Mesenchymal stem cell (in vitro differentiated cells and primary cell): Measurements from ENCODE around the gene TMEM81.

ENCODE experiments used
- DNase-seq: peaks from one replicate; pipeline ENCODE4 v3.0.0-alpha.2; 2013
- H2AFZ ChIP-seq: one replicate; pipeline ENCODE4 v1.6.1; 2013; ENCODE audit warnings: low read depth, mild to moderate bottlenecking, control low read depth, inconsistent platforms, low read length, moderate library complexity
- H2AK5ac ChIP-seq: 2 replicates; pipeline ENCODE4 v1.6.1; 2013; ENCODE audit warnings: low read length, moderate library complexity, mild to moderate bottlenecking, inconsistent platforms; ENCODE audit not compliant: severe bottlenecking
- H2BK120ac ChIP-seq: one replicate; pipeline ENCODE4 v1.6.1; 2013; ENCODE audit warnings: low read depth, mild to moderate bottlenecking, inconsistent platforms, low read length, moderate library complexity
- H2BK12ac ChIP-seq, 2 experiments: one replicate each; pipeline ENCODE4 v1.6.1; 2013; ENCODE audit warnings: inconsistent platforms in 2 of 2, low read length in 2 of 2, mild to moderate bottlenecking in 2 of 2, moderate library complexity in 2 of 2, control low read depth in 1 of 2
- H2BK15ac ChIP-seq: one replicate; pipeline ENCODE4 v1.6.1; 2013; ENCODE audit warnings: mild to moderate bottlenecking, low read depth, inconsistent platforms; ENCODE audit not compliant: poor library complexity, severe bottlenecking
- H2BK5ac ChIP-seq: 2 replicates; pipeline ENCODE4 v1.6.1; 2013; ENCODE audit warnings: low read depth, mild to moderate bottlenecking, low read length, control low read depth, inconsistent platforms; ENCODE audit not compliant: poor library complexity, severe bottlenecking
- H3K14ac ChIP-seq, 2 experiments: one replicate each; pipeline ENCODE4 v1.6.1; 2013; ENCODE audit warnings: inconsistent platforms in 2 of 2, low read length in 2 of 2, control low read depth in 1 of 2, mild to moderate bottlenecking in 1 of 2, moderate library complexity in 1 of 2
- H3K18ac ChIP-seq, 2 experiments: one replicate each; pipeline ENCODE4 v1.6.1; 2013; ENCODE audit warnings: inconsistent platforms in 2 of 2, low read length in 2 of 2, control low read depth in 1 of 2, low read depth in 1 of 2, mild to moderate bottlenecking in 1 of 2
- H3K23ac ChIP-seq, 2 experiments: one replicate each; pipeline ENCODE4 v1.6.1; 2013; ENCODE audit warnings: inconsistent platforms in 2 of 2, low read length in 2 of 2, mild to moderate bottlenecking in 2 of 2, moderate library complexity in 2 of 2, control low read depth in 1 of 2
- H3K27ac ChIP-seq: 2 replicates; pipeline ENCODE4 v1.5.1; 2013; ENCODE audit warnings: mild to moderate bottlenecking, moderate library complexity, low read length, control low read depth, inconsistent platforms; ENCODE audit not compliant: poor library complexity, severe bottlenecking
- H3K27me3 ChIP-seq, 2 experiments: 2 replicates each; pipeline versions ENCODE4 v1.6.1 to v1.7.0; 2013; ENCODE audit warnings: low read length in 2 of 2, mild to moderate bottlenecking in 2 of 2, moderate library complexity in 2 of 2, control low read depth in 1 of 2, inconsistent platforms in 1 of 2; ENCODE audit not compliant: control insufficient read depth in 1 of 2, insufficient read depth in 1 of 2
- H3K36me3 ChIP-seq, 2 experiments: 2 replicates each; pipeline versions ENCODE4 v1.6.1 to v1.7.0; 2013; ENCODE audit warnings: low read length in 2 of 2, control low read depth in 1 of 2, inconsistent platforms in 1 of 2, low read depth in 1 of 2, mild to moderate bottlenecking in 1 of 2; ENCODE audit not compliant: insufficient read depth in 2 of 2, control insufficient read depth in 1 of 2
- H3K4ac ChIP-seq, 2 experiments: one replicate each; pipeline ENCODE4 v1.6.1; 2013; ENCODE audit warnings: inconsistent platforms in 2 of 2, low read length in 2 of 2, mild to moderate bottlenecking in 2 of 2, moderate library complexity in 2 of 2, control low read depth in 1 of 2, low read depth in 1 of 2
- H3K4me1 ChIP-seq: 2 replicates; pipeline ENCODE4 v1.6.1; 2013; ENCODE audit warnings: low read depth, low read length, control low read depth; ENCODE audit not compliant: control insufficient read depth, insufficient read depth
- H3K4me2 ChIP-seq: 2 replicates; pipeline ENCODE4 v1.6.1; 2013; ENCODE audit warnings: low read length, mild to moderate bottlenecking, inconsistent platforms; ENCODE audit not compliant: poor library complexity, severe bottlenecking
- H3K4me3 ChIP-seq, 2 experiments: 2 replicates each; pipeline versions ENCODE4 v1.5.1 to v1.7.0; 2013; ENCODE audit warnings: low read length in 2 of 2, mild to moderate bottlenecking in 2 of 2, control low read depth in 1 of 2, low read depth in 1 of 2; ENCODE audit not compliant: insufficient read depth in 1 of 2
- H3K79me1 ChIP-seq: replicated peaks from 2 replicates; pipeline ENCODE4 v1.6.1; 2013; ENCODE audit warnings: mild to moderate bottlenecking, control low read depth, low read length, inconsistent platforms; ENCODE audit not compliant: poor library complexity, severe bottlenecking
- H3K9ac ChIP-seq: 2 replicates; pipeline ENCODE4 v1.7.0; 2013; ENCODE audit warnings: mild to moderate bottlenecking, low read length, moderate library complexity
- H3K9me3 ChIP-seq: 2 replicates; pipeline ENCODE4 v1.7.0; 2013; ENCODE audit warnings: mild to moderate bottlenecking, low read length; ENCODE audit not compliant: control insufficient read depth
- H4K8ac ChIP-seq: one replicate; pipeline ENCODE4 v1.6.1; 2013; ENCODE audit warnings: inconsistent platforms, mild to moderate bottlenecking, low read length, moderate library complexity
- H4K91ac ChIP-seq: one replicate; pipeline ENCODE4 v1.6.1; 2013; ENCODE audit warnings: mild to moderate bottlenecking, low read length, inconsistent platforms
- WGBS: methylation state at CpG from one replicate; pipeline ENCODE4 v1.1.7; 2013; ENCODE audit warnings: mixed read lengths; 5-methylcytosine and 5-hydroxymethylcytosine counted together

The TMEM81 gene

GRCh38 chr1:205056188-205056611 is 28.1 kb downstream of the TMEM81 start:
- H2AFZ ChIP-seq, result no peak overlapping the region
- no peak overlapping the region for H3K18ac ChIP-seq
- WGBS, result 87% methylated on average over 13 of the region's 13 CpGs
- no peaks in the 10 kb centered on the region for H3K79me1 ChIP-seq
- H3K4me2 ChIP-seq, result no peak overlapping the region
- no peak overlapping the region for H2BK5ac ChIP-seq
- no peak overlapping the region for H3K27ac ChIP-seq
- no peaks in the 10 kb centered on the region for H3K36me3 ChIP-seq
- H2AK5ac ChIP-seq, result no peak overlapping the region
- H4K8ac ChIP-seq, result no peak overlapping the region
- DNase-seq, result no peak
- no peak overlapping the region for H3K9ac ChIP-seq
- H2BK12ac ChIP-seq, result no peak overlapping the region
- H3K9me3 ChIP-seq, result no peaks in the 10 kb centered on the region
- H3K4me1 ChIP-seq, result no peaks in the 10 kb centered on the region
- no peak overlapping the region for H3K23ac ChIP-seq
- no peak overlapping the region for H3K14ac ChIP-seq
- H3K27me3 ChIP-seq, result peaks cover 51 to 69% of the 10 kb centered on the region in 2 experiments
- H2BK120ac ChIP-seq, result no peak overlapping the region
- H2BK15ac ChIP-seq, result no peak overlapping the region
- no peak overlapping the region for H3K4ac ChIP-seq
- no peak overlapping the region for H4K91ac ChIP-seq
- no peak overlapping the region for H3K4me3 ChIP-seq

- Histone ChIP-seq H3K4ac (no peak overlapping the region), H2BK12ac (no peak overlapping the region), H4K8ac (no peak overlapping the region), H3K4me2 (no peak overlapping the region), H3K79me1 (no peaks in the 10 kb centered on the region), H2AFZ (no peak overlapping the region), H2BK120ac (no peak overlapping the region), H3K23ac (no peak overlapping the region), H3K14ac (no peak overlapping the region), H3K4me3 (no peak overlapping the region), H3K36me3 (no peaks in the 10 kb centered on the region), H3K27ac (no peak overlapping the region), H4K91ac (no peak overlapping the region), H3K18ac (no peak overlapping the region), H3K9ac (no peak overlapping the region), H2BK15ac (no peak overlapping the region), H2BK5ac (no peak overlapping the region), H3K9me3 (no peaks in the 10 kb centered on the region), H3K27me3 (peaks cover 64 to 87% of the 10 kb centered on the region in 2 experiments), H3K4me1 (no peaks in the 10 kb centered on the region), H2AK5ac (no peak overlapping the region)
- WGBS, result 54% methylated on average over 7 of the region's 7 CpGs
- DNase-seq, result no peak
Measured at GRCh38 chr1:205054013-205054412, 30.2 kb downstream of the TMEM81 start.

GRCh38 chr1:205053296-205053695 is 31.0 kb downstream of the TMEM81 start:
- H3K4me3 ChIP-seq, result no peak overlapping the region
- H3K79me1 ChIP-seq, result no peaks in the 10 kb centered on the region
- WGBS, result 88% methylated on average over 5 of the region's 5 CpGs
- peaks cover 61 to 90% of the 10 kb centered on the region in 2 experiments for H3K27me3 ChIP-seq
- no peak overlapping the region for H3K9ac ChIP-seq
- no peak overlapping the region for H2BK15ac ChIP-seq
- no peak overlapping the region for H3K4ac ChIP-seq
- H3K14ac ChIP-seq, result no peak overlapping the region
- H4K8ac ChIP-seq, result no peak overlapping the region
- DNase-seq, result no peak
- no peak overlapping the region for H4K91ac ChIP-seq
- H3K4me1 ChIP-seq, result no peaks in the 10 kb centered on the region
- no peak overlapping the region for H2BK5ac ChIP-seq
- no peak overlapping the region for H3K23ac ChIP-seq
- no peak overlapping the region for H3K4me2 ChIP-seq
- no peak overlapping the region for H2AFZ ChIP-seq
- no peak overlapping the region for H2BK120ac ChIP-seq
- no peaks in the 10 kb centered on the region for H3K9me3 ChIP-seq
- H3K18ac ChIP-seq, result no peak overlapping the region
- H3K27ac ChIP-seq, result no peak overlapping the region
- no peaks in the 10 kb centered on the region for H3K36me3 ChIP-seq
- no peak overlapping the region for H2BK12ac ChIP-seq
- no peak overlapping the region for H2AK5ac ChIP-seq

GRCh38 chr1:205052690-205053089 is 31.6 kb downstream of the TMEM81 start:
- H3K4me2 ChIP-seq, result no peak overlapping the region
- H3K14ac ChIP-seq, result no peak overlapping the region
- no peak overlapping the region for H3K18ac ChIP-seq
- H3K4ac ChIP-seq, result no peak overlapping the region
- H3K79me1 ChIP-seq, result no peaks in the 10 kb centered on the region
- no peak overlapping the region for H4K91ac ChIP-seq
- WGBS, result 80% methylated on average over 11 of the region's 11 CpGs
- H2BK120ac ChIP-seq, result no peak overlapping the region
- no peak overlapping the region for H3K27ac ChIP-seq
- H4K8ac ChIP-seq, result no peak overlapping the region
- H3K9me3 ChIP-seq, result no peaks in the 10 kb centered on the region
- H3K9ac ChIP-seq, result no peak overlapping the region
- no peak overlapping the region for H3K23ac ChIP-seq
- DNase-seq, result no peak
- no peak overlapping the region for H2BK15ac ChIP-seq
- H2BK5ac ChIP-seq, result no peak overlapping the region
- H3K4me1 ChIP-seq, result no peaks in the 10 kb centered on the region
- no peak overlapping the region for H3K4me3 ChIP-seq
- H2BK12ac ChIP-seq, result no peak overlapping the region
- H2AFZ ChIP-seq, result no peak overlapping the region
- H3K36me3 ChIP-seq, result no peaks in the 10 kb centered on the region
- H2AK5ac ChIP-seq, result no peak overlapping the region
- H3K27me3 ChIP-seq, result peaks cover 64 to 92% of the 10 kb centered on the region in 2 experiments
